ENCODE results near the gene DSP.

Gene DSP

DNA sequence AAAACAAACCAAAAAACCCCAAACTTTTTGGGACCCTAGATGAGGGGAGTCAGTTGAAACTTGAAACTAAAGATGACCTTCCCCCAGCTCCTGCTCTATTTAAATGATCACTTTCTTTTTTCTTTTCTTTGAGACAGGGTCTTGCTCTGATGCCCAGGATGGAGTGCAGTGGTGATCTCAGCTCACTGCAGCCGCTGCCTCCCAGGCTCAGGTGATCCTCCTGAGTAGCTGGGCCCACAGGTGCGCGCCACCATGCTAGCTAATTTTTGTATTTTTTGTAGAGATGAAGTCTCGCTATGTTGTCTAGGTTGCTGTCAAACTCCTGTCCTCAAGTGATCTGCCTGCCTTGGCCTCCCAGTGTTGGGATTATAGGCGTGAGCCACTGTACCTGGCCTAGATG, 7.3 kb upstream of the DSP start:
- DNase-seq (ENCODE audit: low read depth in 2 of 2) = no peak

GRCh38 chr6:7535498-7535897, 6.0 kb upstream of the DSP start:
- no peak for DNase-seq (ENCODE audit: low read depth in 2 of 2)

- DNase-seq (ENCODE audit: low read depth in 2 of 2) = no peak
Measured at GRCh38 chr6:7537565-7538174, 3.8 kb upstream of the DSP start.

GRCh38 chr6:7538484-7538883, 3.0 kb upstream of the DSP start:
- DNase-seq (ENCODE audit: low read depth in 2 of 2) = no peak

DNA sequence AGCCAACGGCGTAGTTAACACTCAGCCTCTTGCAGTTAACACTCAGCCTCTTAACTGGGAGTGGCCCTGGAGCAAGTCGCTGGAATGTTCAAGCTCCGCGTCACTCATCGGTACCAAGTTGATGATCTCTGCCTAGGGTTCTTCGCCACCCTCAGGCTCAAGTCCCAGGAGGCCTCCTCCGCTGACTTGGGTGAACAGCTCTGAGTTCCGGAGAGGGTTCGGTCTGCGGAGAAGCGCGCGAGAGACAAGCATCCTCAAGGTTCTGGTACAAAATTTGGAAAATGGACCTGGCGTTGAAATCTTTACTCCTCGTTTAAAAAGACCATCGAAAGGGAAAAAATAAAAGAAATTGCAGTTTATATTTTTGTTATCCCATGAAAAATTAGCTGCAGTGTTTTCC, 876 bp upstream of the DSP start:
- no peak for DNase-seq (ENCODE audit: low read depth in 2 of 2)

GRCh38 chr6:7542065-7542873, 798 bp downstream of the DSP start:
- DNase-seq (ENCODE audit: low read depth in 2 of 2) = no peak

DNA sequence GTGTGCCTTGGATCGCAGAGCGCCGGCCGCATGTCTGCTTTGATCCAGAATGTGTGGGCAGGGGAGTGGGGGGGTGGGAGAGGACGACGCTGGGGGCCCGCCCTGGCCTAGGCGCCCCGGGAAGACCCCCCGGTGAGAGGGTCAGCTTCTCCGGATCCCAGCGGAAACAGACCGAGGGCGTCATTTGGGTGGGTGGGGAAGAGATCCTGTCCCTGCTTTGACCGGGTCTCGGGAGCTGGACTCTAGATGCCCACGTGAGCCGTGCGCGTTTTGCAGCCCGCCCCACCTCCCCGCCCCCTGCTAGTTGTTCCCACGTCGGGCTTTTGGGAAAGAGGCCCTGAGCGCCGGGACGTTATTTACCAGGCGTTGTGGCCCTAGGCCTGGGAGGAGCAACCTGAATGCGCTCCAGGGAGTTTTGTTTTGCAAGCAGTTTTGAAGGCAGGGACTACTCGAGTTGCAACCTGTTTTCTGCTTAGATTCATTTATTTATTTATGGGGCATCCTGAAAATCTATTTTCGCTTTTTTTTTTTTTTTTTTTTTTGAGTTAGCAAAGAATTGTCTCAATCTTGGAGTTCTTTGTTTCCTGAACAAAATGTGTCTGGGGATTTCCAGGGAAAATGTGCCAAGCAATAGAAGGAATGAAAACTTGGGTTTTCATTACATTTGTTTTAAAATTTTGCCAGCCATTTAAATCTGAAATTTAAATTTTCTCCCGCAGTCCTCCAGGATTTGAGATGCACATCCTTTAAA, 1.6 kb downstream of the DSP start:
- DNase-seq (ENCODE audit: low read depth in 2 of 2) = no peak

GRCh38 chr6:7543789-7544424, 2.4 kb downstream of the DSP start:
- DNase-seq (ENCODE audit: low read depth in 2 of 2) = no peak

- DNase-seq (ENCODE audit: low read depth in 2 of 2) = no peak
Measured at GRCh38 chr6:7544597-7544996, 3.1 kb downstream of the DSP start.

DNA sequence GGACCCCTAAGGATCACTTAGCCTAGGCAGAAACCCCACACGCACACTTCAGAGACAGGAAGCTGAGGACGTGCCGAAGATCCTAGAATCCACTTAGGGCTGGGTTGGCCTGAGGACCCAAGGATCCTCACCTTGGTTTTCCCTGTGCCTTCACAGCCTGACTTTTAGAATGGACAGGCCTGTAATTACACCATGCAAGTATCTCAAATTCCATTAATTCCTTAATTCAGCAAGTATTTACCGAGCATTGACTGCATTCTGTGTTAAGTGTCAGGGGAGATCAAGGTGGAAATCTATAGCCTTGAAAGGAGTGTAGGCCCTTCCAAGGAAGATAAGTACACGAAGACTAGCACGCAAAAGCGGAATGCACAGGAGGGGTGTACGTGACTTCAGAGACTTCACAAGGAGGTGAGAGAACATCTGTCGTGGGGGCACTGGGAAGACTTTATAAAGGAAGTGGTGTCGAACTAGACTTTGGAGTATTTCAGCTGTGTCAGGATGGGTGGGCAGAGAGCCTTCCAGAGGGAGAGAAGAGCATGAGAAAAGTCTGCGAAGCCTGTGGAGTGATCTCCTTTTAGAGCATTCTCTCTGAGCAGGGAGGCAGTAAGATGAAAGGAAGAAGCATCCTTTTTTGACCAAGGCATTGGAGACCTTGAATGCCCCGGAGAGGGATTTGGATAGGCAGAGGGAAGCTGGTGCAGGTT, 4.0 kb downstream of the DSP start:
- no peak for DNase-seq (ENCODE audit: low read depth in 2 of 2)

DNA sequence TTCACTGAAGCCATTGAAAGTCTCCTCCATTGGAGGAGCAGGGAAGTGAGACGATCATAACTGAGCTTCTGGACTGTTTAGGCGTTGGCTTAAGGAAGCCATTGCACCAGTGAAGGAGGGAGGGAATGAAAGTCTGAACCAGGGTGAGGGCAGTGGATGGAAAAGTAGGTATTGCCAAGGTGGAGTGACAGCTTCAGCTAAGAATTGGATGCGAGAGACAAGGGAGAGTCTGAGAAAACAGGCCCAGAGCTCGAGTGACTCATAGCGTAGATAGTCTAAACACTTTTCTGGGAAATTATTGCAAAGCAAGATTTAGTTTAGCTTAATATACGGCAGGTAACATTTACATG, 4.5 kb downstream of the DSP start:
- DNase-seq (ENCODE audit: low read depth in 2 of 2) = no peak

GRCh38 chr6:7546383-7546782, 4.9 kb downstream of the DSP start:
- no peak for DNase-seq (ENCODE audit: low read depth in 2 of 2)

DNA sequence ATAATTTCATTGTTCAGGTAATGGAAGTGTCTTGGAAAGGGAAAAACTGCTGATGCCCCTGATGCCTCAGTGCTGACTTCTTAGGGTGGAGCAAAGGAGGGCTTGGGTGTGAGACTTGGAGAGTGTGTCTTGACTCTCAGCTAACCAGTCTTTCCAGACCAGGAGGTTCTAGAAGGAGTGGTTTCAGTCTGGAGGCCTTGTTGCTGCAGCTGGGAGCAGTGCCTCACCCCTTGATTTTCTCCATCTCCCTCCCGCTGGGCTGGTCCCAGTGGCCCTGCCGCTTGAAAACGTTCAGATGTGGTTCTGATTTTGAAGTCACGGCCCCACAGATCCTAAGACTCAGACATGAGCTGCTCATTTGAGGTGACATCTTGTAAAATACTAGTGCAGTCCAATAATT, 5.4 kb downstream of the DSP start:
- no peak for DNase-seq (ENCODE audit: low read depth in 2 of 2)

DNA sequence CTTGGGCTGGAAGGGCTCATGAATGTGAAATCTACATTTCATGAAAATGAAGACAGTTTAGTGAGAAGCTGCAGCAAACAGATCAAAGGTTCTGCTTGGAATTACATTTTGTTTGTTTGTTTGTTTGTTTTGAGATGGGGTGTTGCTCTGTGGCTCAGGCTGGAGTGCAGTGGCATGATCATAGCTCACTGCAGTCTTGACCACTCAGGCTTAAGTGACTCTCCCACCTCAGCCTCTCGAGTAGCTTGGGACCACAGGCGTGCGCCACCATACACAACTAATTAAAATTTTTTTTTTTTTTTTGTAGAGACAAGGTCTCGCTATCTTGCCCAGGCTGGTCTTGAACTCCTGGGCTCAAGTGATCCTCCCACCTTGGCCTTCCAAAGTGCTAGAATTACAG, 5.8 kb downstream of the DSP start:
- DNase-seq (ENCODE audit: low read depth in 2 of 2) = no peak

GRCh38 chr6:7550433-7550801, 8.9 kb downstream of the DSP start:
- no peak for DNase-seq (ENCODE audit: low read depth in 2 of 2)

- DNase-seq (ENCODE audit: low read depth in 2 of 2) = no peak
Measured at GRCh38 chr6:7554533-7555275, 13.2 kb downstream of the DSP start.

GRCh38 chr6:7555671-7556070, 14.2 kb downstream of the DSP start:
- DNase-seq (ENCODE audit: low read depth in 2 of 2) = no peak

- DNase-seq (ENCODE audit: low read depth in 2 of 2) = no peak
Measured at GRCh38 chr6:7556394-7557106, 15.1 kb downstream of the DSP start.

GRCh38 chr6:7557652-7558051, 16.2 kb downstream of the DSP start:
- DNase-seq (ENCODE audit: low read depth in 2 of 2) = no peak

GRCh38 chr6:7558781-7559180, 17.3 kb downstream of the DSP start:
- no peak for DNase-seq (ENCODE audit: low read depth in 2 of 2)

- DNase-seq (ENCODE audit: low read depth in 2 of 2) = no peak
Measured at GRCh38 chr6:7559196-7559595, 17.7 kb downstream of the DSP start.

Measured in stimulated activated CD4-positive, alpha-beta T cell treated with anti-CD3 and anti-CD28 coated beads, Interleukin-15, amount 100 ng/mL, for 48 hours (primary cell).